Right lung (tissue), 5 donors: ENCODE data around the gene CALHM4. TPM values are rescaled to one million over a fixed set of nuclear protein-coding genes. Genes with fewer than 3 reads are reported as not detected.

Experiments used
- DNase-seq, 2 donors: peaks; one replicate each; pipeline ENCODE4 v3.0.0-alpha.2; 2013
- polyA plus RNA-seq, 5 donors: library from polyadenylated mRNA; unstranded; fragments of 120-200 nt; gene quantifications; one replicate each; pipeline versions ENCODE4 v1.2.1 to v1.2.3, GENCODE V29; 2013; ENCODE audit warnings: inconsistent platforms in 1 of 5, low replicate concordance in 1 of 5; ENCODE audit not compliant: insufficient read length in 5 of 5, insufficient read depth in 1 of 5

Gene CALHM4
- polyA plus RNA-seq, 5 donors, result 0.13 TPM; not detected in 4

- peak in 1 of 2 donors; percentile 53 for DNase-seq
These were observed 17.3 kb upstream of the CALHM4 start for GRCh38 chr6:116536216-116536621.

GRCh38 chr6:116542426-116542825 lies 11.1 kb upstream of the CALHM4 start:
- DNase-seq, result no peak

GRCh38 chr6:116543149-116543548 lies 10.4 kb upstream of the CALHM4 start:
- no peak for DNase-seq

- no peak for DNase-seq
These were observed 7.9 kb upstream of the CALHM4 start, which contains the start of gene TRAPPC3L for GRCh38 chr6:116545651-116546050. Gene TRAPPC3L (minus strand): TSS chr6:116545684. CDS start chr6:116545514, 170 bp downstream.

- DNase-seq, result no peak
These were observed 6.2 kb upstream of the CALHM4 start for GRCh38 chr6:116547358-116547757.

- no peak for DNase-seq
These were observed 2.8 kb upstream of the CALHM4 start for GRCh38 chr6:116550796-116551195.

GRCh38 chr6:116556065-116556464 lies 2.5 kb downstream of the CALHM4 start:
- no peak for DNase-seq

- no peak for DNase-seq
These were observed 3.4 kb downstream of the CALHM4 start for GRCh38 chr6:116556814-116557415.

GRCh38 chr6:116557893-116558292 lies 4.3 kb downstream of the CALHM4 start:
- DNase-seq, result peak in 1 of 2 donors; percentile 60

GRCh38 chr6:116560130-116560529 lies 6.6 kb downstream of the CALHM4 start:
- no peak for DNase-seq

GRCh38 chr6:116561377-116562018 lies 7.9 kb downstream of the CALHM4 start:
- DNase-seq, result peak; percentile 65 to 79

GRCh38 chr6:116562019-116562403 lies 8.5 kb downstream of the CALHM4 start:
- DNase-seq, result no peak

- peak; percentile 60 to 70 for DNase-seq
These were observed 9.1 kb downstream of the CALHM4 start for GRCh38 chr6:116562614-116563013.

GRCh38 chr6:116563830-116564229 lies 10.3 kb downstream of the CALHM4 start:
- no peak for DNase-seq

GRCh38 chr6:116564311-116564710 lies 10.8 kb downstream of the CALHM4 start:
- DNase-seq, result no peak

GRCh38 chr6:116564921-116565872 lies 11.6 kb downstream of the CALHM4 start:
- no peak for DNase-seq

- DNase-seq, result no peak
These were observed 14.6 kb downstream of the CALHM4 start for GRCh38 chr6:116568111-116568510.

- no peak for DNase-seq
These were observed 15.5 kb downstream of the CALHM4 start for GRCh38 chr6:116568821-116569755.

- DNase-seq, result peak; percentile 97 to 99
These were observed 17.5 kb downstream of the CALHM4 start, which contains the start of gene RWDD1 for GRCh38 chr6:116570856-116571682. Gene RWDD1 (plus strand): TSS chr6:116571504. CDS start chr6:116571583, 79 bp downstream.

- no peak for DNase-seq
These were observed 18.1 kb downstream of the CALHM4 start for GRCh38 chr6:116571683-116572000.
